Lower leg skin (tissue), 3 donors: ENCODE measurements around the gene CLTC.

Source experiments
- CTCF ChIP-seq, 3 donors: fragments of 450-650 bp; IDR thresholded peaks; one replicate each; pipeline ENCODE4 v1.5.1; 2016; ENCODE audit warnings: antibody characterized with exemption in 3 of 3, mild to moderate bottlenecking in 3 of 3, moderate library complexity in 2 of 3
- POLR2A ChIP-seq, 2 donors: fragments of 450-650 bp; IDR thresholded peaks; one replicate each; pipeline ENCODE4 v1.6.1; 2016 to 2017; ENCODE audit warnings: antibody characterized with exemption in 2 of 2, mild to moderate bottlenecking in 1 of 2, moderate library complexity in 1 of 2

DNA sequence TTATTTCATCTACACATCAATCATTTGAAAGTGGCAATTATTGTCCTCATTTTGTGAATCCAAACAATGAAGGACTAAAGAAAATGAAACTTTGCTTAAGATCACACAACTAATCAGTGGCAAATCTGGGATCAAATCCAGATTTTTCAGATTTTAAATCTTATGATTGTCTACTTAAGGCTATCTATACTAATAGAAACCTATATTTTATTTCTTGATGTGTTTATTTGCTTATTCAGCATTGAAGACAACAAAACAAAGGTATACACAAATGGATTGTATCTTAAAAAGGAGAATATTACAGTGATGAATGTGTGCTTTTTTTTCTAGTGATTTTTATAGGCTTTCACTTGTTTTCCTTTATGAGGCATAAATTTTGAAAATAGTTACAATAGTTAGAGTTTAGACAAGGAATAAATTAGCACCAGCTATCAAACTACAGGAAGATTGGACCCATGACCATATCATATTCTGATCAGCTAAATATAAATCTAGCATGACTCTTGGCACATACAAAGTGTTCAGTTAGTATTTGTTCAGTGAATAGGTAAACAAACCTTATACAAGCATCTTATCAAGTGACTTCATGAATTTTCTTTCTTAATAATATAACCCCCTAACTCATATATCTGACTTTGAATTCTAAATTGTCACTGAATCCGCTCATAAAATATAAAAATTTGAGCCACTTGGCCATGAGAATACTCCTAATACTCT is 108.3 kb downstream of the CLTC start:
- TF ChIP-seq CTCF (IDR thresholded peaks at IDR 0.05) (no peak), POLR2A (IDR thresholded peaks at IDR 0.05) (no peak)
